Lung (tissue), 12 donors: Measurements from ENCODE around the gene NDUFV1. TPM values are rescaled to one million over a fixed set of nuclear protein-coding genes. Genes with fewer than 3 reads are reported as not detected.
A peak's percentile ranks its signal among the peaks of the same experiment; 100 is the strongest.

ENCODE experiments used
- ATAC-seq: fragments of 200-7000 bp; cut with Tn5 transposase; one replicate; pipeline ENCODE4 v1.9.1; 2020; ENCODE audit warnings: moderate number of reproducible peaks; ENCODE audit not compliant: insufficient read depth, low FRiP score
- DNase-seq, 3 donors: peaks; one replicate each; pipeline ENCODE4 v3.0.0-alpha.2; 2013 to 2017
- H3K27ac ChIP-seq, 2 donors: one replicate each; pipeline ENCODE4 v1.5.1; 2013; ENCODE audit warnings: mild to moderate bottlenecking in 2 of 2, moderate library complexity in 2 of 2, control low read depth in 1 of 2, inconsistent platforms in 1 of 2, low read depth in 1 of 2, low read length in 1 of 2
- H3K27me3 ChIP-seq, 3 donors: one replicate each; pipeline ENCODE4 v1.5.1; 2013; ENCODE audit warnings: low read length in 2 of 3; ENCODE audit not compliant: control insufficient read depth in 3 of 3, insufficient read depth in 3 of 3
- H3K36me3 ChIP-seq, 4 donors: one replicate each; pipeline ENCODE4 v1.5.1; 2013; ENCODE audit warnings: low read length in 4 of 4, mild to moderate bottlenecking in 1 of 4, moderate library complexity in 1 of 4; ENCODE audit not compliant: control insufficient read depth in 4 of 4, insufficient read depth in 4 of 4
- H3K4me1 ChIP-seq, 5 donors: one replicate each; pipeline ENCODE4 v1.5.1; 2013; ENCODE audit warnings: low read length in 5 of 5, mild to moderate bottlenecking in 2 of 5, moderate library complexity in 1 of 5; ENCODE audit not compliant: control insufficient read depth in 5 of 5, insufficient read depth in 5 of 5
- H3K4me3 ChIP-seq: one replicate; pipeline ENCODE4 v1.5.1; 2013; ENCODE audit warnings: mild to moderate bottlenecking, control low read depth, moderate library complexity
- H3K9ac ChIP-seq, 2 donors: one replicate each; pipeline ENCODE4 v1.5.1; 2013; ENCODE audit warnings: low read length in 2 of 2, control low read depth in 1 of 2; ENCODE audit not compliant: insufficient read depth in 1 of 2
- H3K9me3 ChIP-seq, 4 donors: one replicate each; pipeline ENCODE4 v1.5.1; 2013; ENCODE audit warnings: low read length in 3 of 4, mild to moderate bottlenecking in 1 of 4, moderate library complexity in 1 of 4; ENCODE audit not compliant: control insufficient read depth in 4 of 4, insufficient read depth in 3 of 4
- WGBS, 2 donors: extraction: QIAGEN DNeasy Blood & Tissue Kit; methylation state at CpG; one replicate each; pipeline ENCODE4 v1.1.7; 2013; 5-methylcytosine and 5-hydroxymethylcytosine counted together
- polyA plus RNA-seq, 2 donors: library from polyadenylated mRNA; stranded (reverse); fragments of 200-250 nt; gene quantifications; one replicate each; pipeline ENCODE4 v1.2.1, GENCODE V29; 2013
- total RNA-seq, 2 donors: library from RNA; depleted of rRNA in 1 of 2; stranded (reverse); fragments of >200 nt in 1 of 2; gene quantifications; one replicate each; pipeline ENCODE4 v1.2.1, GENCODE V29; 2014 to 2021
- TF ChIP-seq, protein P1 (sequence below): IDR thresholded peaks from 2 replicates; pipeline ENCODE4 v1.5.1; 2012; ENCODE audit warnings: mild to moderate bottlenecking; ENCODE audit errors: control extremely low read depth, extremely low read depth
- donor health status: control.
- donor health status: control.
- donor health status: Bipolar disorder and iron deficiency.
- donor health status: healthy.
- donor health status: DM: yes; HTN: yes; CAD: no.

The NDUFV1 gene
- total and polyA plus RNA-seq, 4 donors = 113 to 191 (median 140) TPM

DNA sequence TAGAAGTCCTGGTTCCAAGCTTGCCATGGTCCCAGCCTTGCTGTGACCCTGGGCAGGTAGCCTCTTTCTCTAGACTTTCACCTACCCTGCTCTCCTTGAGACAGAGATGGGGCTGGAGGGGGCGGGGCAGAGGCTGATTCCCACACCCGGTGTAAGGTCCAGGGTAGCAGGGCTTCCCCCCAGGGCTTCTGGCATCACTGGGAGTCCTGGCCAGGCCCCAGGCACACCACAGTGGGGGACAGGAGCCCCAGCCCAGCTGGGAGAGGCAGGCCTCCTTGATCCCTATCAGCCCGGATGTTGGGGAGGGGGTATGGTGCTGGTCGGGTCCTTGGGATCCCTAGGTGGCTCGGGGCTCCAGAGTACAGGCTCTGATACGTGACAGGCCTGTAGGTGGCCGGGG, 24.7 kb downstream of the NDUFV1 start:
- ATAC-seq (no peak), DNase-seq (no peak)
- no peak overlapping the region for H3K4me3 ChIP-seq
- H3K27ac ChIP-seq = no peak overlapping the region
- TF ChIP-seq, protein P1, sequence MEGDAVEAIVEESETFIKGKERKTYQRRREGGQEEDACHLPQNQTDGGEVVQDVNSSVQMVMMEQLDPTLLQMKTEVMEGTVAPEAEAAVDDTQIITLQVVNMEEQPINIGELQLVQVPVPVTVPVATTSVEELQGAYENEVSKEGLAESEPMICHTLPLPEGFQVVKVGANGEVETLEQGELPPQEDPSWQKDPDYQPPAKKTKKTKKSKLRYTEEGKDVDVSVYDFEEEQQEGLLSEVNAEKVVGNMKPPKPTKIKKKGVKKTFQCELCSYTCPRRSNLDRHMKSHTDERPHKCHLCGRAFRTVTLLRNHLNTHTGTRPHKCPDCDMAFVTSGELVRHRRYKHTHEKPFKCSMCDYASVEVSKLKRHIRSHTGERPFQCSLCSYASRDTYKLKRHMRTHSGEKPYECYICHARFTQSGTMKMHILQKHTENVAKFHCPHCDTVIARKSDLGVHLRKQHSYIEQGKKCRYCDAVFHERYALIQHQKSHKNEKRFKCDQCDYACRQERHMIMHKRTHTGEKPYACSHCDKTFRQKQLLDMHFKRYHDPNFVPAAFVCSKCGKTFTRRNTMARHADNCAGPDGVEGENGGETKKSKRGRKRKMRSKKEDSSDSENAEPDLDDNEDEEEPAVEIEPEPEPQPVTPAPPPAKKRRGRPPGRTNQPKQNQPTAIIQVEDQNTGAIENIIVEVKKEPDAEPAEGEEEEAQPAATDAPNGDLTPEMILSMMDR = no peak
- H3K36me3 ChIP-seq = no peaks in the 10 kb centered on the region
- no peaks in the 10 kb centered on the region for H3K27me3 ChIP-seq
- peaks cover 0 to 8% (median 4%) of the 10 kb centered on the region in 5 donors for H3K4me1 ChIP-seq
- WGBS, 2 donors = 81 to 87% methylated on average over 6 to 7 of the region's 7 CpGs
- H3K9ac ChIP-seq = no peak overlapping the region
- no peaks in the 10 kb centered on the region for H3K9me3 ChIP-seq

DNA sequence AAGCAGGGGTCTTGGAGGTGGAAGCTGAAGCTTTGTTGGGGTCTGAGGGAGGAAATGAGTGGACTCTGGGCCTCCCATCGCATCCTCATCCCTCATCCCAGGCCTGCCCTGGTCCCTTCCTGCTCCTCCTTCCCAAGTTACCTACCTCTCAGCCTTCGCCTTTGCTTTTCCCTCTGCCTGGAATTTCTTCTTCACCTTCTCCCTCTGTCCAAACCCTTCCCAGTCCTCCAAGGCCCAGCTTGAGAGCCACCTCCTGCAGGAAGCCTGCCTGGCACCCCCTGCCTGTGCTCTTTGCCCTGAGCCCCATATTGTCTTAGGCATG, 25.1 kb downstream of the NDUFV1 start:
- no peak for DNase-seq
- H3K9me3 ChIP-seq = no peaks in the 10 kb centered on the region
- no peaks in the 10 kb centered on the region for H3K27me3 ChIP-seq
- TF ChIP-seq, protein P1 = no peak
- H3K4me3 ChIP-seq = no peak overlapping the region
- H3K4me1 ChIP-seq = peaks cover 0 to 8% (median 4%) of the 10 kb centered on the region in 5 donors
- no peak overlapping the region for H3K27ac ChIP-seq
- ATAC-seq = no peak
- H3K36me3 ChIP-seq = no peaks in the 10 kb centered on the region
- H3K9ac ChIP-seq = no peak overlapping the region
- WGBS, 2 donors = 92 to 100% methylated on average over 2 of the region's 2 CpGs

DNA sequence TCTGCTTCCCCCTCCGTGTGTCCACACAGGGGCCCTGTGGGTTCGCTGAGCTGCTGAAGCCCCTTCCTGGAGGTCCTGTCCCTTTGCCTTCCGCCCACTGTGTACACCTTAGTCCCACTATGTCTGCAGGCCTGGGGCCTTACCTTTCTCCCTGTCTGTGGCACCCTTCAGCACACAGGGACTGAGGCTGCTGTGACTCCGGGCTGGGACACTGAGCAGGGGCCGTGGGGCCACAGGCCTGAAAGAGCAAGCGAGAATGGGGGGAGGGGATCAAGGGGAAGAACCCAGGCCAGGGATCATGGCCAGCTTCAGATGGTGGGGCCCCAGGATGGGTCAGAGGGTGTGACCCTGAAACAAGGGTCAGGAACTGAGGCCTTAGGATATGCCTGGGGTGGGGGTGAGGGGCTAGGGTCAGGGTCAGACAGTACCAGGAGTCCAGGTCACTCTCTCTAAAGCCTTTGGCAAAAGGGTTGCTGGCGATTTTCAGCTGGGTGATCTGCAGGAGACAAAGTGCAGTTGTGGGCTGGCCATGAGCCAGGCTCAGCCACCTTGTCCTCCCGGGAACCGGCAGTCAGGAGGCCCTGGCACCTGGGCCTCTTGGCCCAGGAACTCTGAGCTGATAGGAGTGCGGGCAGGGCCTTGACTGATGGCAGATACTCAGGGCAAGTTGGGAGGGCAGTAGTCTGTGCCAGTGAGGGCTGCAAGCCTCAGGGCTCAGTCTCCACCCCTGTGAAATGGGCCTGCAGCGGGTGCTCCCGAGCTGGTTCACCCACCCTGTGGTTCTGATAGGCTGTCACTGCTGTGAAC, 25.6 kb downstream of the NDUFV1 start:
- ATAC-seq (no peak), DNase-seq (peak in 1 of 3 donors; percentile 39)
- H3K4me1 ChIP-seq = peaks cover 0 to 8% (median 4%) of the 10 kb centered on the region in 5 donors
- 77 to 79% methylated on average over 12 of the region's 12 CpGs for WGBS, 2 donors
- TF ChIP-seq, protein P1 = no peak
- no peak overlapping the region for H3K4me3 ChIP-seq
- H3K27me3 ChIP-seq = no peaks in the 10 kb centered on the region
- H3K9ac ChIP-seq = no peak overlapping the region
- H3K36me3 ChIP-seq = no peaks in the 10 kb centered on the region
- H3K9me3 ChIP-seq = no peaks in the 10 kb centered on the region
- H3K27ac ChIP-seq = no peak overlapping the region
